Gastroesophageal sphincter (tissue), 3 donors: Measurements from ENCODE around the gene LZTS2.
A peak's percentile ranks its signal among the peaks of the same experiment; 100 is the strongest.

ENCODE experiments used
- CTCF ChIP-seq, 4 experiments: fragments of 200-600 bp in 2 of 4; fragments of 450-650 bp in 2 of 4; sonication (generic) in 1 of 4; IDR thresholded peaks; one replicate each; pipeline ENCODE4 v1.5.1; 2017 to 2019; ENCODE audit warnings: antibody characterized with exemption in 4 of 4, mild to moderate bottlenecking in 2 of 4, moderate library complexity in 2 of 4
- POLR2AphosphoS5 ChIP-seq: sonication (generic); formaldehyde crosslinking; IDR thresholded peaks from one replicate; pipeline ENCODE4 v1.6.1; 2017; ENCODE audit warnings: antibody characterized with exemption

GRCh38 chr10:101018600-101019439, 19.2 kb downstream of the LZTS2 start:
- TF ChIP-seq CTCF (IDR thresholded peaks at IDR 0.05): peak in 3 of 4 experiments; percentile 46 to 75 (median 65)
- no peak for TF ChIP-seq POLR2AphosphoS5
